GM12878 (cell line): ENCODE results near the gene PARP16.

Experiments used
- BACH1 ChIP-seq: fragments of 450-650 bp; IDR thresholded peaks from 2 replicates; pipeline ENCODE4 v1.6.1; 2017; ENCODE audit warnings: mild to moderate bottlenecking, borderline replicate concordance
- NFIC ChIP-seq: IDR thresholded peaks from 2 replicates; pipeline ENCODE4 v1.6.1; 2012; ENCODE audit warnings: low read depth, mild to moderate bottlenecking, inconsistent platforms, low read length, moderate library complexity
- POLR2A ChIP-seq: IDR thresholded peaks from 2 replicates; pipeline ENCODE4 v1.6.1; 2011; ENCODE audit warnings: low read depth, mild to moderate bottlenecking, low read length
- SIN3A ChIP-seq: IDR thresholded peaks from 2 replicates; pipeline ENCODE4 v1.6.1; 2012; ENCODE audit warnings: low read depth, low read length, improper control_type of control experiment
- ZNF274 ChIP-seq: IDR thresholded peaks from one replicate; pipeline ENCODE4 v1.8.0; 2011; ENCODE audit not compliant: insufficient read length, insufficient read depth
- ZNF384 ChIP-seq: IDR thresholded peaks from 2 replicates; pipeline ENCODE4 v1.6.1; 2012; ENCODE audit warnings: low read depth, mild to moderate bottlenecking, low read length, improper control_type of control experiment, borderline replicate concordance
- TF ChIP-seq, protein P1 (sequence below), 3 experiments: IDR thresholded peaks in 2 of 3; conservative IDR thresholded peaks in 1 of 3; 2 replicates each; pipeline ENCODE4 v1.5.1; 2011; ENCODE audit warnings: low read depth in 3 of 3, low read length in 3 of 3, mild to moderate bottlenecking in 3 of 3, control low read depth in 2 of 3, moderate library complexity in 2 of 3, inconsistent platforms in 1 of 3, mixed read lengths in 1 of 3; ENCODE audit not compliant: control insufficient read depth in 2 of 3, insufficient read depth in 1 of 3; ENCODE audit errors: extremely low read depth in 1 of 3
- TF ChIP-seq, protein P2 (sequence below): fragments of 450-650 bp; IDR thresholded peaks from 2 replicates; pipeline ENCODE4 v1.6.1; 2016; ENCODE audit warnings: mild to moderate bottlenecking, moderate library complexity, borderline replicate concordance

DNA sequence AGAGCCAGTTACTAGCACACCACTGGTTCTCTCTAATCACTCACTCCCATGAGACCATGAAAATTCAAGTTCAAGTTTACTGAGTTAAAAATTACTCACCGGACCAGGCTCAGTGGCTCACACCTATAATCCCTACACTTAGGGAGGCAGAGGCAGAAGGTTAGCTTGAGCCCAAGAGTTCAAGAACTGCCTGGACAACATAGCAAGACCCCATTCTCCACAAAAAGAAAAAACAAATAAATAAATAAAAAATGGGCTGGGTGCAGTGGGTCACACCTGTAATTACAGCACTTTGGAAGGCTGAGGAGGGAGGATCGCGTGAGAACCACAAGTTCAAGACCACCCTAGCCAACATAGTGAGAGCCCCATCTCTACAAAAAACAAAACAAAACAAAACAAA lies 54.2 kb downstream of the PARP16 start:
- TF ChIP-seq ZNF274: no peak
- no peak for TF ChIP-seq POLR2A
- TF ChIP-seq ZNF384: no peak
- TF ChIP-seq, protein P1, sequence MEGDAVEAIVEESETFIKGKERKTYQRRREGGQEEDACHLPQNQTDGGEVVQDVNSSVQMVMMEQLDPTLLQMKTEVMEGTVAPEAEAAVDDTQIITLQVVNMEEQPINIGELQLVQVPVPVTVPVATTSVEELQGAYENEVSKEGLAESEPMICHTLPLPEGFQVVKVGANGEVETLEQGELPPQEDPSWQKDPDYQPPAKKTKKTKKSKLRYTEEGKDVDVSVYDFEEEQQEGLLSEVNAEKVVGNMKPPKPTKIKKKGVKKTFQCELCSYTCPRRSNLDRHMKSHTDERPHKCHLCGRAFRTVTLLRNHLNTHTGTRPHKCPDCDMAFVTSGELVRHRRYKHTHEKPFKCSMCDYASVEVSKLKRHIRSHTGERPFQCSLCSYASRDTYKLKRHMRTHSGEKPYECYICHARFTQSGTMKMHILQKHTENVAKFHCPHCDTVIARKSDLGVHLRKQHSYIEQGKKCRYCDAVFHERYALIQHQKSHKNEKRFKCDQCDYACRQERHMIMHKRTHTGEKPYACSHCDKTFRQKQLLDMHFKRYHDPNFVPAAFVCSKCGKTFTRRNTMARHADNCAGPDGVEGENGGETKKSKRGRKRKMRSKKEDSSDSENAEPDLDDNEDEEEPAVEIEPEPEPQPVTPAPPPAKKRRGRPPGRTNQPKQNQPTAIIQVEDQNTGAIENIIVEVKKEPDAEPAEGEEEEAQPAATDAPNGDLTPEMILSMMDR (IDR thresholded peaks at IDR 0.05 in 2 of 3, conservative IDR thresholded peaks at IDR 0.05 in 1 of 3; ENCODE audit: control insufficient read depth in 2 of 3, extremely low read depth in 1 of 3, insufficient read depth in 1 of 3, low read depth in 3 of 3, low read length in 3 of 3): no peak
- TF ChIP-seq NFIC: no peak
- TF ChIP-seq BACH1: no peak
- TF ChIP-seq SIN3A: no peak
- TF ChIP-seq, protein P2, sequence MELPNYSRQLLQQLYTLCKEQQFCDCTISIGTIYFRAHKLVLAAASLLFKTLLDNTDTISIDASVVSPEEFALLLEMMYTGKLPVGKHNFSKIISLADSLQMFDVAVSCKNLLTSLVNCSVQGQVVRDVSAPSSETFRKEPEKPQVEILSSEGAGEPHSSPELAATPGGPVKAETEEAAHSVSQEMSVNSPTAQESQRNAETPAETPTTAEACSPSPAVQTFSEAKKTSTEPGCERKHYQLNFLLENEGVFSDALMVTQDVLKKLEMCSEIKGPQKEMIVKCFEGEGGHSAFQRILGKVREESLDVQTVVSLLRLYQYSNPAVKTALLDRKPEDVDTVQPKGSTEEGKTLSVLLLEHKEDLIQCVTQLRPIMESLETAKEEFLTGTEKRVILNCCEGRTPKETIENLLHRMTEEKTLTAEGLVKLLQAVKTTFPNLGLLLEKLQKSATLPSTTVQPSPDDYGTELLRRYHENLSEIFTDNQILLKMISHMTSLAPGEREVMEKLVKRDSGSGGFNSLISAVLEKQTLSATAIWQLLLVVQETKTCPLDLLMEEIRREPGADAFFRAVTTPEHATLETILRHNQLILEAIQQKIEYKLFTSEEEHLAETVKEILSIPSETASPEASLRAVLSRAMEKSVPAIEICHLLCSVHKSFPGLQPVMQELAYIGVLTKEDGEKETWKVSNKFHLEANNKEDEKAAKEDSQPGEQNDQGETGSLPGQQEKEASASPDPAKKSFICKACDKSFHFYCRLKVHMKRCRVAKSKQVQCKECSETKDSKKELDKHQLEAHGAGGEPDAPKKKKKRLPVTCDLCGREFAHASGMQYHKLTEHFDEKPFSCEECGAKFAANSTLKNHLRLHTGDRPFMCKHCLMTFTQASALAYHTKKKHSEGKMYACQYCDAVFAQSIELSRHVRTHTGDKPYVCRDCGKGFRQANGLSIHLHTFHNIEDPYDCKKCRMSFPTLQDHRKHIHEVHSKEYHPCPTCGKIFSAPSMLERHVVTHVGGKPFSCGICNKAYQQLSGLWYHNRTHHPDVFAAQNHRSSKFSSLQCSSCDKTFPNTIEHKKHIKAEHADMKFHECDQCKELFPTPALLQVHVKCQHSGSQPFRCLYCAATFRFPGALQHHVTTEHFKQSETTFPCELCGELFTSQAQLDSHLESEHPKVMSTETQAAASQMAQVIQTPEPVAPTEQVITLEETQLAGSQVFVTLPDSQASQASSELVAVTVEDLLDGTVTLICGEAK: no peak
